OCI-LY7 (cell line): ENCODE measurements around the gene CCDC195. TPM values are rescaled to one million over a fixed set of nuclear protein-coding genes. Genes with fewer than 3 reads are reported as not detected.
"Not testable (repeated sequence)": the region's sequence is repeated elsewhere in the genome, so short reads cannot be mapped to it uniquely, and the experiment has no call there.

Experiments used
- BruUV-seq: library from RNA; stranded (reverse); fragments of 400-500 nt; replicated peaks from 2 replicates; lab custom pipeline; 2021; lab: Mats Ljungman, UMichigan
- CTCF ChIA-PET: fragments of 300-600 bp; sonication (Branson Sonifier 250); formaldehyde crosslinking; loops from one replicate; lab custom pipeline; 2022; ENCODE audit warnings: antibody characterized with exemption; ENCODE audit not compliant: unreplicated experiment; lab: Charles Lee
- POLR2A ChIA-PET: fragments of 300-600 bp; sonication (Branson Sonifier 250); formaldehyde crosslinking; loops from one replicate; lab custom pipeline; 2022; ENCODE audit warnings: antibody characterized with exemption; lab: Charles Lee
- DNase-seq: peaks from one replicate; pipeline ENCODE4 v3.0.0-alpha.2; 2015; ENCODE audit warnings: low spot score
- H2AFZ ChIP-seq: fragments of 200-600 bp; sonication (generic), shearing (Covaris generic); 2 replicates; pipeline ENCODE4 v1.6.1; 2014; ENCODE audit warnings: mild to moderate bottlenecking, antibody characterized with exemption, low read length, moderate library complexity
- H3K27ac ChIP-seq: fragments of 200-600 bp; sonication (generic); 2 replicates; pipeline ENCODE4 v1.5.1; 2014; ENCODE audit warnings: mixed run types, low read depth, mild to moderate bottlenecking, moderate library complexity, low read length, inconsistent platforms; ENCODE audit not compliant: poor library complexity, severe bottlenecking
- H3K36me3 ChIP-seq: fragments of 200-600 bp; sonication (generic); 2 replicates; pipeline ENCODE4 v1.6.1; 2014; ENCODE audit warnings: mild to moderate bottlenecking, antibody characterized with exemption, low read length, moderate library complexity, mixed read lengths; ENCODE audit not compliant: insufficient read depth
- H3K4me1 ChIP-seq: fragments of 200-600 bp; sonication (generic); 2 replicates; pipeline ENCODE4 v1.5.1; 2014; ENCODE audit warnings: mild to moderate bottlenecking, low read length; ENCODE audit not compliant: insufficient read depth, poor library complexity, severe bottlenecking
- H3K4me2 ChIP-seq: fragments of 200-600 bp; sonication (generic); 2 replicates; pipeline ENCODE4 v1.6.1; 2014; ENCODE audit warnings: mild to moderate bottlenecking, low read length
- H3K4me3 ChIP-seq: fragments of 200-600 bp; sonication (generic); 2 replicates; pipeline ENCODE4 v1.5.1; 2014; ENCODE audit warnings: mild to moderate bottlenecking, low read depth, low read length; ENCODE audit not compliant: poor library complexity, severe bottlenecking
- H3K79me2 ChIP-seq: fragments of 200-600 bp; sonication (generic); 2 replicates; pipeline ENCODE4 v1.6.1; 2016; ENCODE audit warnings: low read depth, mild to moderate bottlenecking, low read length, moderate library complexity, mixed read lengths; ENCODE audit not compliant: insufficient read depth
- H3K9me2 ChIP-seq: fragments of 200-600 bp; sonication (generic); 2 replicates; pipeline ENCODE4 v1.6.1; 2016; ENCODE audit warnings: mild to moderate bottlenecking, low read length, mixed read lengths; ENCODE audit not compliant: insufficient read depth
- H3K9me3 ChIP-seq: fragments of 200-600 bp; sonication (generic); 2 replicates; pipeline ENCODE4 v1.6.1; 2014; ENCODE audit warnings: mild to moderate bottlenecking, mixed run types, low read length, mixed read lengths
- H4K20me1 ChIP-seq: fragments of 200-600 bp; sonication (generic); 2 replicates; pipeline ENCODE4 v1.6.1; 2014; ENCODE audit warnings: mild to moderate bottlenecking, antibody characterized with exemption, low read length, moderate library complexity, mixed read lengths; ENCODE audit not compliant: insufficient read depth
- CTCF ChIP-seq: fragments of 200-600 bp; sonication (generic); conservative IDR thresholded peaks from 2 replicates; pipeline ENCODE4 v1.5.1; 2014; ENCODE audit warnings: mild to moderate bottlenecking, antibody characterized with exemption, low read length, moderate library complexity, mixed read lengths
- EZH2phosphoT487 ChIP-seq: fragments of 200-600 bp; sonication (generic); IDR thresholded peaks from 2 replicates; pipeline ENCODE4 v1.6.1; 2018; ENCODE audit warnings: low read depth, borderline replicate concordance, mild to moderate bottlenecking, mixed run types, antibody characterized with exemption, low read length, moderate library complexity, mixed read lengths
- intact Hi-C: fragments of 100-400 bp; cut with micrococcal nuclease; formaldehyde crosslinking; loops from one replicate; pipeline ENCODE4 v1.10.0; 2022; ENCODE audit not compliant: unreplicated experiment
- total RNA-seq, 2 experiments: library from RNA; depleted of rRNA in 1 of 2; stranded (reverse); fragments of >200 nt in 1 of 2; shearing (Covaris generic) in 1 of 2; gene quantifications; 2 replicates each; pipeline ENCODE4 v1.2.3, GENCODE V29; 2014 to 2022

Gene CCDC195
- total RNA-seq, 2 experiments from 2014 or later = 0.82 to 4.1 TPM

DNA sequence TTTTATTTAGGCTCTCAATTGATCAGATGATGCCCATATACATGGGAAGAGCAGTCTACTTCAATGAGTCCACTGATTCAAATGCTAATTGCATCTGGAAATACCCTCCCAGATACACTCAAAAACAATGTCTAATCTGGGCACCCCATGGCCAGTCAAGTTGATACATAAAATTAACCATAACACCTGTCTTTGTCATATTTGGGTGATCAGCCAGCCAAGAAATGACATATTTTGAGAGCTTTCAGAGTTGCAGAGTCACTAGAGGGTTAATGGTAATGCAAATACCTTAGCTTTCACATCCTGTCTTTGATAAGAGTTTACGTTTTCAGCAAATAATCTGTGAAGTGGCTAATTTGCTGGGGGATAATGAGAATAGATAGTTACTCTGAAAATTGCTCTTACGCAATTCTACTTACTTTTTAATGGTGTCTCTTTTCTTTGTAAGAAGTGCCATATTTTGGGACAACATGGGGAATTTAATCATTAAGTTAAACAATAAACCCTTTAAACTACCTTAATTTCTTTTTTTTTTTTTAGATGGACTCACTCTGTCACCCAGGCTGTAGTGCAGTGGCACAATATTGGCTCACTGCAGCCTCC is 49.1 kb downstream of the CCDC195 start:
- Histone ChIP-seq H4K20me1 (no peaks in the 10 kb centered on the region), H2AFZ (peak overlapping the region; percentile 40; the same call in 1 of the 2 replicates), H3K4me1 (peaks cover 53% of the 10 kb centered on the region), H3K79me2 (no peaks in the 10 kb centered on the region), H3K36me3 (peaks cover 35% of the 10 kb centered on the region), H3K9me3 (peaks cover 38% of the 10 kb centered on the region), H3K27ac (peak overlapping the region; percentile 98), H3K4me3 (peak overlapping the region; percentile 53), H3K4me2 (peak overlapping the region; percentile 70), H3K9me2 (no peaks in the 10 kb centered on the region)
- TF ChIP-seq CTCF = no peak
- no peak for TF ChIP-seq EZH2phosphoT487
- intact Hi-C loops = loop anchor here (1.0 to 10.0 kb wide), 4 partner anchors 75 to 610 kb away; no protein-coding TSS in a partner anchor
- no TSS peak for BruUV-seq
- ChIA-PET POLR2A (interaction anchor here (0.7 to 1.9 kb wide), 6 partner anchors 10 to 285 kb away, joined by 3 to 4 read pairs (median 3); no protein-coding TSS in a partner anchor), CTCF (no interaction called here)
- peak; percentile 95 for DNase-seq

GRCh38 chr2:224663322-224663721 is 52.8 kb downstream of the CCDC195 start:
- H3K79me2 ChIP-seq, H2AFZ ChIP-seq, H3K4me3 ChIP-seq, BruUV-seq, H3K27ac ChIP-seq, H3K9me2 ChIP-seq, POLR2A ChIA-PET, H4K20me1 ChIP-seq, DNase-seq, CTCF ChIA-PET, H3K4me2 ChIP-seq: not testable (repeated sequence)
- Histone ChIP-seq H3K36me3 (peaks cover 35% of the 10 kb centered on the region), H3K9me3 (peaks cover 53% of the 10 kb centered on the region), H3K4me1 (peaks cover 43% of the 10 kb centered on the region)
- intact Hi-C loops = loop anchor here (10.0 kb wide), 1 partner anchor 291 kb away; no protein-coding TSS in a partner anchor

DNA sequence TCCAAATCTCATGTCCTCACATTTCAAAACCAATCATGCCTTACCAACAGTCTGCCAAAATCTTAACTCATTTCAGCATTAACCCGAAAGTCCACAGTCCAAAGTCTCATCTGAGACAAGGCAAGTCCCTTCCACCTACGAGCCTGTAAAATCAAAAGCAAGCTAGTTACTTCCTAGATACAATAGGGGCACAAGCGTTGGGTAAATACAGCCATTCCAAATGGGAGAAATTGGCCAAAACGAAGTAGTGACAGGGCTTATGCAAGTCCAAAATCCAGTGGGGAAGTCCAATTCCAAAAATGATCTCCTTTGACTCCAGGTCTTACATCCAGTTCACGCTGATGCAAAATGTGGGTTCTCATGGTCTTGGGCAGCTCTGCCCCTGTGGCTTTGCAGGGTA is 54.5 kb downstream of the CCDC195 start:
- CTCF ChIA-PET, DNase-seq, H2AFZ ChIP-seq, H3K9me2 ChIP-seq, H4K20me1 ChIP-seq, H3K4me3 ChIP-seq, H3K27ac ChIP-seq, H3K4me2 ChIP-seq, H3K79me2 ChIP-seq, BruUV-seq: not testable (repeated sequence)
- intact Hi-C loops = loop anchor here (10.0 kb wide), 1 partner anchor 293 kb away; no protein-coding TSS in a partner anchor
- POLR2A ChIA-PET = interaction anchor here (0.6 kb wide), 1 partner anchor 142 kb away, joined by 3 read pairs; no protein-coding TSS in a partner anchor
- peaks cover 27% of the 10 kb centered on the region for H3K4me1 ChIP-seq
- peaks cover 33% of the 10 kb centered on the region for H3K36me3 ChIP-seq
- peaks cover 56% of the 10 kb centered on the region for H3K9me3 ChIP-seq
